GM21526 (cell line): ENCODE measurements around the gene SUGP2.
"Not testable (repeated sequence)": the region's sequence is repeated elsewhere in the genome, so short reads cannot be mapped to it uniquely, and the experiment has no call there.

ENCODE experiments used
- ATAC-seq: cut with Tn5 transposase; IDR thresholded peaks from one replicate; pipeline ENCODE4 v1.9.1; 2021; ENCODE audit warnings: moderate library complexity; ENCODE audit not compliant: unreplicated experiment, low FRiP score

Gene SUGP2

DNA sequence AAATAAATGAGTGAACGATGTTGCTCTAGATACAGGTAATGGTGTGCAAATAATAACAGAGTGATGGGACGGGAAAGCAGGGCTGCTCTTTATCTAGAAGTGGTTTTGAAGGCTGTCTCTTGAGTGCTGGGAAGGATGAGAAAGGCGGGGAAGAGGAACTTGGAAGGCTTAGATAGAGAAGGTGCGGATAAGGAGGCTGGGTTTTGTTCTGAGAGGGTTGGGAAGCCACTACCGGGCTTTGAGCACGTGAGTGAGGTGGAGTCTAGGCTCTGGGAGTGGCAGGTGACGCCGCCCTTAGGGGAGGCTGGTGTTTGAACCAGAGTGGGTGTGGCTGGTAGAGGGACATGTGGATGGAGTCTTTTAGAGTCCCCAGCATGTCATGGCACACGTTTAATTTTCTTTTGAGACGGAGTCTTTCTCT is 897 bp upstream of the SUGP2 start:
- no peak for ATAC-seq

DNA sequence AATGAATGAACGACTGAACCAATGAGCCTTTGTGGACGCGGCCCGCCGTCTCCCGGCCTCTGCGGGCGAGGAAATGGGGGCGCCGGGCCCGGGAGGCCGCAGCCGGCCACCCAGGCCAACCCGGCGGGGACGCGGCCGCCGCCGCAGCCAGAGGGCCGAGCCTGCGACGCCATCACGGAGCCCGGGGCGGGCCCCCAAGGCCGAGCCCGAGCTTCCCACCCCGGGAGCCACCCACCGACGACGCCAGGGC is 216 bp downstream of the SUGP2 start:
- ATAC-seq, result no peak

DNA sequence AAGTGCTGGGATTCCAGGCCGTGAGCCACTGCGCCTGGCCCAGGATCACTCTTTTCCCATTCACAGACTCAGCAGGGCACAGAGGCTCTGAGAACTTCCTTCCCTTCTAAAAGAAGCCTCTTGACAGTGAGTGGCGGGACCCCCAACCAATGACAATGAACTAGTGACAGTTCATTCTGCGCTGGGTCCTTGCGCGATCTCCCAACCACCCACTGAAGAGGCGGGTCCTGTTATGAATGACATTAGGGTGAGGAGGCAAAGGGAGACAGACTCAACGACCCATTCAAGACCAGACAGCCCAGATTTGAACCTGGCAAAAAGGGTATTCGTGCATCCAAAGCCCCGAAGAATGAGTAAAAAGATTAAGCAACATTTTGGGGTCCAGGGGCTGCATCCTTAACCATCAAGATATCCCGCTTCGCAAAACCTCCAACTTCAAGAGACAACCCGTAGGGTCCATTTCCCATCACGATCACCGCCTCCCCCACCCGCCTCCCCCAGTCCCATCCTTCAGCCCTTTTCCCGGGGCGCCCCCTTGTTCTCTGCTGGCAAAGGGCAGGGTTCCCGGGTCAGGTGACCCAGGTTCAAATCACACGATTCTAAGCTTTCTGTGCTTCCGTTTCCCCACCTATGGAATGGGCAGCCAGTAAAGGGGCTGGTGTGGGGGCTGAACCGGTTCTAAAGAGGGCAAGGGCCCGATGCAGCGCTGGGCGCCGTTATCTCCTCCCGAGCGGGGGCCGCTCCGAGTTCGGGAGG is 719 bp downstream of the SUGP2 start:
- ATAC-seq, result peak; percentile 41

GRCh38 chr19:19031891-19032290 is 1.4 kb downstream of the SUGP2 start:
- no peak for ATAC-seq

- ATAC-seq, result no peak
These were observed 4.8 kb downstream of the SUGP2 start for GRCh38 chr19:19028526-19028925.

GRCh38 chr19:19027228-19027627 is 6.1 kb downstream of the SUGP2 start:
- ATAC-seq, result no peak

GRCh38 chr19:19026299-19026971 is 6.9 kb downstream of the SUGP2 start:
- ATAC-seq, result no peak

DNA sequence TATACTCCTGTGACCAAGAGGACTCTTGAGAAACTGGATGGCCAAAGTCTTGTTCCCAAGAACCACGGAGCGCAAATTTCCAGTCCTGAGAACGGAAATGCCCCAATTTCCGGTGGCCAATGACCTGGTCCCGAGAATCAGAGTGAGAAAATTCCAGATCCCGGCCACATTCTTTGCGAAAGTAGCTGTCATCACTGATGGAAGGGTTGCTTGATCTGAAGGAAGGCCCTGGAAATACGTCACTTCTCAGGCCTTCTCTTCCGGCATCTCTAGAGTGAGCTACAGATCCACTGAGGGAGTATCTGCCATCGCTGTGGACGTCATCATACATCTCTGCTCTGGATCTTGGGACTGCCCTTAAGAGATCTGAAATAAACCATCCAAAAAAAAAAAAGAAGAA is 7.5 kb downstream of the SUGP2 start:
- ATAC-seq, result no peak

DNA sequence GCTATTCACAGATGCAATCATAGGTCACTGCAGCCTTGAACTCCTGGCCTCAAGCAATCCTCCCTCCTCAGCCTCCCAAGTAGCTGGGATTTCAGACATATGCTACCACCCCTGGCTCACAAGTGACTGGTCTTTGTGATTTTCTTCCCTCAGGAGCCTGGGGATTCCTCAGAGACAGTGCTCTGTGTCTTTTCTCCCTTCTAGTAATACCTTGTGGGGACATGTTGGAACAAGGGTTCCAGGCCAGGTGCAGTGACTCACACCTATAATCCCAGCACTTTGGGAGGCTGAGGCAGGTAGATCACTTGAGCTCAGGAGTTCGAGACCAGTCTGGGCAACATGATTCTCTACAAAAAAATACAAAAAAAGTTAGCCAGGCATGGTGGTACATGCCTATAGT is 9.9 kb downstream of the SUGP2 start:
- ATAC-seq, result not testable (repeated sequence)

DNA sequence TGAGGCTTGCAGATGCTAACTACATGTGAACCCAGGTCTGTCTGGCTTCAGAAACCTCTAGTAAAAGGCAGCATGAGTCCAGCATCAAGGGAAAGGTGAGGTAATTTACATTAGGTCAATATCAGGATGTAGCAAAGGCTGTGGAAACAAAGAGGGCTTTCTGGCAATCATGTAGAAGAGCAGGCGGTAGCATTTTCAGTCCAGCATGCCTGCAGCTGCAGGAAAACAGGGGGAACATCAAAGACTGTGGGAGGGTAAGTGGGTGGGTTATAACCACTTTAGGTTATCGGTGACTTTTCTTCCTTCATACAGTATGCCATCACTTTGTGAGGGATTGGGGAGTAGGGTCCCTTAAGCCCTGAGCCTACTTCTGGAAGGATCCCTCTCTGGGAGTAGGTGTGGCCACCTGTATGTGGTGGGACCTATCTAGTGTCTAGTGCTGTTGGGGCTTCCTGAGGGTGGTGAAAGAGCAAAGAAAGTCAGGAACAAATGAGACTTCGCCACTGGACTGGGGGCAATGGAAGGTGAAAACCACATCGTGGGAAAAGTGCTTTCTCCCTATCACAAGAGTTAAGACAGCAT is 10.8 kb downstream of the SUGP2 start:
- no peak for ATAC-seq

DNA sequence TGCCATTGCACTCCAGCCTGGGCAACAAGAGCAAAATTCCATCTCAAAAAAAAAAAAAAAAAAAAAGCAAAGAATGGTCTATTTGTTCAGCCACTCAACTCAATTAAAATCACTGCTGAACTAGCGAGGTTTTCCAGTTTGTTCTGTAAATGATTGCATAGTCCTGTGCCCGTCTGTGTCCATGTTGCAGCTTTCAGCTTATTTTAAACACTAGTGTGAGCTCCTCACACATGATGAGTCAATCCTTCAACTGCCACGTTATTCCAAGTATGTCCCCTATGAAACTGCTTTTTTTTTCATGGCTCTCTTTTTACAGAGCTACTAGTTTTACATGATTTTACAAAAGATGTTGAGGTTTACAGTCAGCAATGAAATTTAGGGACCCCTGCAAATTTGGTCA is 12.2 kb downstream of the SUGP2 start:
- ATAC-seq, result no peak

GRCh38 chr19:19010551-19010950 is 22.8 kb downstream of the SUGP2 start:
- ATAC-seq, result no peak

- no peak for ATAC-seq
These were observed 23.4 kb downstream of the SUGP2 start for GRCh38 chr19:19009951-19010350.

DNA sequence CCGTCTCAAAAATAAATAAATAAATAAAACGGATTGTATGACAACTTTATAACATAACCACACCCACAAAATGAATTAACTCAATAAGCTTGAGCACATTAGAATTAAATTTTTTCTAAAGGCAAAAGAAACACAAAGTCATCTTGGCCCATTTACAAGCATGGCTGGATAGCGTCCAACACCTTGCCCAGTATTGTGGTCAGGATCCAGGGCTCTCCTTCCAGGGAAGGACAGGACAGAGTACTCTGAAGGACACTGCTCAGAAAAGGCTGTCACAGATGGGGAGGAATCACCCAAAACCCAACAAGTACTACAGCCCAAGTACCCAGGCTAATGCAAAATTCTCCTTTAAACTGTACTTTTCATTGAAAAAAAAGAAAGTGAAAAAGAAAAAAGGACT is 27.1 kb downstream of the SUGP2 start:
- ATAC-seq, result no peak

DNA sequence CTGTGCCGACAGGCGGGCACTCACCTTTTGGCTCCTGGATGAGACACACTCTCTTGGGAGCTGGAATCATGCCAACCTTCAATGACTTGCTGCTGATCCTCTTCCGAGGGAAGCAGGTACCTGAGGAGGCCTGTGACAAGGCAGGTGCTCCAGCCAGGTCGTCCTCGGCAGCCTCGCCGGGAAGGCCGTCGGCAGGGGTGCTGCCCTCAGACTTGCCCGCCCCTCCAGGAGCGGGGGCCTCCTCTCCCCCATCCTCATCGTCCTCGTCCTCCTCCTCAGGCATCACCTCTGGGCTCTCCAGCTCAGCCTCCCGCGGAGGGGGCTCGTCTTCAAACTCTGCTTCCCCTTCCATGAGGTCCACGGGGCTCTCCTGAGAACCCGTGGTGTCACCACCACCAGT is 29.2 kb downstream of the SUGP2 start:
- no peak for ATAC-seq

DNA sequence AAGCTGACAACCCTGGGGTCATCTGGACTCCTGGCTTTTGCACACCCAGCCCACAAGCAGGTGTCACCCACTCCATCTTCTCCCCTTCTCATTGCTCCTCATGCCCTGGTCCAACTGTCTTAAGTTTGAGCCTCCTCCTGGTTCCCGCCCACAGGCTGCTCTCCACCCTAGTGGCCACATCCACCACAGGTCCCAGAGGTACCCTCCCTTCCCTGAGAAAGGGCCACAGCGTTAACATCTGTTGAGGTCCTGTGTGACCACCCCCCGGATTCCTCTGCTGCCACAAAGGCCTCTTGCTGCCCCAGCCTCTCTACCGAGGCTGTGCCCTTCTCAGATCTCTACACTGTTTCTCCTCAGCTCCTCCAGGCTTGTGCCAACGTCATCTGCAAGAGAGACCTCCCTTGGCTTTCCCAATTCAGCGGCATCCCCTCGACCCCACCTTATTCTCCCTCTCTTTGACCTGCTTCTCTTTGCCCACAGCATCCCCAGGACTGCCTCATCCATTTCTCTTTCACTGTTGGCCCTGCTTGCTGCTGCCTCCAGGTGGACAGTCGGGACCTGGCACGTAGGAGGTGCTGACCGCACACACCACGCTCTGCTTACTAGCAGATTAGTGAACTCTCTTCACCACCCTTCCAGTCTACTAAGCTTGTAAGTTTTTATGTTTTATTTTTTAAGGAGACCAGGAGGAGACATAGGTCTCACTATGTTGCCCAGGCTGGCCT is 33.3 kb downstream of the SUGP2 start:
- ATAC-seq, result no peak

DNA sequence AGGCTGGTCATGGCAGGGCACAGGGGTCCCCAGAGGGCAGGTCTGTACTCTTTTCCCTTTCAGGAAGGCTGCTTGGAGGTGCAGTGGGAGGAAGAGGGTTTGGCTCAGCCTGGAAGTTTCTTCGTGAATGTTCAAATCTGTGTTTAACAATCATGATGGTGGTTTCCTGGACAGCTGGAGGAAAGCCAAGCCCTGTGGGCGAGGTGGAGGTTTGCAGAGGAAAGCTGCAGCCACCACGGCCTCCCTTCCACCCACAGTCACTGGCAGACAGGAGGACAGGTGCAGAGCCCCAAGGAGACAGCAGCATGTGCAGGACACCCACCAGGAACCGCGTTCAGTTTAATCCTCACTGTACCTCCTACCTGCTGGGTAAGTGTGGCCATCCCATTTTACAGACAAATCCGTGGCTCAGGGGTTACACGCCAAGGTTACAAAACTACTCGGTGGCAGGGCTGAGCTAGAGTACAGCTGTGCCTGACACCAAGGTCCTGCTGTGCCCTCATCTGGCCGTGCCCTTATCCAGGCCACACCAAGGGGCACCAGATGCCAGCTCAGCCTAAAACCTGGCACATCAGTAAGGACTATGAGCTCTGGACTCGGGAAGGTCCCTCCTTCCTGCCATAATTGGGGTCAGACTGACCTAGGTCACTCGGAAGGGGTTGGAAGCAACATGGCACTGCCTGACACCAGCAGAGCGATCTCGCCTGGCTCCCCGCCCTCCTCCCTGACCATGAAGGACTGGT is 34.1 kb downstream of the SUGP2 start:
- ATAC-seq, result no peak

DNA sequence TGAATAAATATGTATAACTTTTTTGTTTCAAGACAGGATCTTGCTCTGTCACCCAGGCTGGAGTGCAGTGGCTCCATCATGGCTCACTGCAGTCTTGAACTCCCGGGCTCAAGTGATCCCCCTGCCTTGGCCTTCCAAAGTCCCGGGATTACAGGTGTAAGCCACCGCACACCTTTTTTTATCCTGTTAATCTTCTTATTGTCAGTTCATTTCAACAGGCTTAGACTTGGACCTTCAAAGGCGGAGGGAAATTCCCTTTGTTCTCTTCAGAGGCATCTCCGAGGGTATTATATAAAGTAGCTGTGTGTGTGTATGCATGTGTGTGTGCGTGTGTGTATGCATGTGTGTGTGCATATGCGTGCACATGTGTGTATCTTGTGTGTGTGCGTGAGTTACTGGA is 35.0 kb downstream of the SUGP2 start:
- no peak for ATAC-seq

- no peak for ATAC-seq
These were observed 36.4 kb downstream of the SUGP2 start for GRCh38 chr19:18996796-18997394.

GRCh38 chr19:18996351-18996750 is 37.0 kb downstream of the SUGP2 start:
- no peak for ATAC-seq
